Measurements from ENCODE around the gene ANKRD40CL.

The ANKRD40CL gene

GRCh38 chr17:50802609-50803571 is 35.6 kb upstream of the ANKRD40CL start:
- Mint-ChIP-seq H3K36me3 (ENCODE audit: low read depth) (no peaks in the 10 kb centered on the region), H3K4me3 (no peak overlapping the region), H3K27ac (peak overlapping the region; percentile 90), H3K9me3 (no peaks in the 10 kb centered on the region), H3K27me3 (ENCODE audit: low read depth, poor library complexity) (peaks cover 14% of the 10 kb centered on the region), H3K4me1 (peaks cover 77% of the 10 kb centered on the region)
- TF ChIP-seq CTCF (IDR thresholded peaks at IDR 0.05), result no peak
- DNase-seq, result no peak

- H3K27me3 Mint-ChIP-seq (ENCODE audit: low read depth, poor library complexity), result peaks cover 9% of the 10 kb centered on the region
- H3K27ac Mint-ChIP-seq, result peak overlapping the region; percentile 29
Measured at GRCh38 chr17:50800196-50800700, 32.9 kb upstream of the ANKRD40CL start.

GRCh38 chr17:50799582-50799981 is 32.3 kb upstream of the ANKRD40CL start:
- DNase-seq, result no peak
- Mint-ChIP-seq H3K4me3 (no peak overlapping the region), H3K4me1 (peaks cover 88% of the 10 kb centered on the region), H3K27ac (peak overlapping the region; percentile 14), H3K36me3 (ENCODE audit: low read depth) (no peaks in the 10 kb centered on the region), H3K27me3 (ENCODE audit: low read depth, poor library complexity) (peaks cover 8% of the 10 kb centered on the region), H3K9me3 (no peaks in the 10 kb centered on the region)
- no peak for TF ChIP-seq CTCF (IDR thresholded peaks at IDR 0.05)

More at GRCh38 chr17:50800196-50800700, 32.9 kb upstream of the ANKRD40CL start:
- Mint-ChIP-seq H3K36me3 (ENCODE audit: low read depth) (no peaks in the 10 kb centered on the region), H3K4me3 (no peak overlapping the region), H3K4me1 (peaks cover 86% of the 10 kb centered on the region), H3K9me3 (no peaks in the 10 kb centered on the region)
- TF ChIP-seq CTCF (IDR thresholded peaks at IDR 0.05), result no peak
- no peak for DNase-seq

- no peaks in the 10 kb centered on the region for H3K36me3 Mint-ChIP-seq (ENCODE audit: low read depth)
- no peak for DNase-seq
- no peaks in the 10 kb centered on the region for H3K9me3 Mint-ChIP-seq
- H3K4me3 Mint-ChIP-seq, result no peak overlapping the region
- TF ChIP-seq CTCF (IDR thresholded peaks at IDR 0.05), result no peak
- H3K27me3 Mint-ChIP-seq (ENCODE audit: low read depth, poor library complexity), result peaks cover 8% of the 10 kb centered on the region
- peaks cover 86% of the 10 kb centered on the region for H3K4me1 Mint-ChIP-seq
- H3K27ac Mint-ChIP-seq, result peak overlapping the region; percentile 54
Measured at GRCh38 chr17:50798424-50799288, 31.3 kb upstream of the ANKRD40CL start.

- no peak for TF ChIP-seq CTCF (IDR thresholded peaks at IDR 0.05)
- Mint-ChIP-seq H3K4me3 (no peak overlapping the region), H3K27ac (no peak overlapping the region), H3K9me3 (no peaks in the 10 kb centered on the region), H3K27me3 (ENCODE audit: low read depth, poor library complexity) (peaks cover 8% of the 10 kb centered on the region), H3K36me3 (ENCODE audit: low read depth) (no peaks in the 10 kb centered on the region), H3K4me1 (peaks cover 79% of the 10 kb centered on the region)
- no peak for DNase-seq
Measured at GRCh38 chr17:50797135-50797810, 30.0 kb upstream of the ANKRD40CL start.

Measured in nephron progenitor cell (in vitro differentiated cells).